Esophagus squamous epithelium (tissue), 5 donors: ENCODE results near the gene ATP11A. TPM values are rescaled to one million over a fixed set of nuclear protein-coding genes. Genes with fewer than 3 reads are reported as not detected.

Experiments used
- DNase-seq: peaks from one replicate; lab custom pipeline; 2025; lab: John Stamatoyannopoulos, UW
- H3K27ac ChIP-seq, 4 donors: fragments of 200-600 bp; sonication (generic); one replicate each; pipeline ENCODE4 v1.5.1; 2016 to 2019; ENCODE audit warnings: mild to moderate bottlenecking in 1 of 4
- H3K27me3 ChIP-seq, 4 donors: fragments of 200-600 bp; sonication (generic); 1 replicate in 3 of 4; 2 replicates in 1 of 4; pipeline versions ENCODE4 v1.5.1 to v1.6.0; 2017 to 2021; ENCODE audit warnings: antibody characterized with exemption in 1 of 4
- H3K36me3 ChIP-seq, 3 donors: fragments of 200-600 bp; sonication (generic); one replicate each; pipeline ENCODE4 v1.5.1; 2016 to 2019
- H3K4me1 ChIP-seq, 3 donors: fragments of 200-600 bp; sonication (generic); one replicate each; pipeline ENCODE4 v1.5.1; 2017 to 2019
- H3K4me3 ChIP-seq, 4 donors: fragments of 200-600 bp; sonication (generic); 1 replicate in 3 of 4; 2 replicates in 1 of 4; pipeline ENCODE4 v1.5.1; 2016 to 2019; ENCODE audit warnings: mild to moderate bottlenecking in 2 of 4, moderate library complexity in 1 of 4
- H3K9me3 ChIP-seq, 3 donors: fragments of 200-600 bp; sonication (generic); one replicate each; pipeline ENCODE4 v1.5.1; 2016 to 2019
- POLR2A ChIP-seq, 4 donors: fragments of 450-650 bp; IDR thresholded peaks; one replicate each; pipeline ENCODE4 v1.6.1; 2017; ENCODE audit warnings: antibody characterized with exemption in 4 of 4, mild to moderate bottlenecking in 4 of 4, moderate library complexity in 3 of 4
- WGBS, 2 donors: methylation state at CpG; one replicate each; pipeline ENCODE4 v1.1.5; 2018; 5-methylcytosine and 5-hydroxymethylcytosine counted together
- intact Hi-C: fragments of 100-400 bp; cut with DNase I; formaldehyde crosslinking; loops from one replicate; pipeline ENCODE4 v1.15.0; 2022
- total RNA-seq, 4 donors: library from RNA; depleted of rRNA; stranded (reverse); fragments of >200 nt; gene quantifications; one replicate each; pipeline ENCODE4 v1.1.0, GENCODE V29; 2016
- TF ChIP-seq, protein P1 (sequence below), 6 experiments: fragments of 450-650 bp in 4 of 6; fragments of 200-600 bp in 2 of 6; sonication (generic) in 2 of 6; IDR thresholded peaks; one replicate each; pipeline ENCODE4 v1.5.1; 2016 to 2019; ENCODE audit warnings: antibody characterized with exemption in 6 of 6, mild to moderate bottlenecking in 4 of 6, moderate library complexity in 4 of 6
- donor health status: DM: yes; HTN: yes; CAD: no.

ATP11A gene
- total RNA-seq, 4 donors from 2014 or later: 9.6 to 20.0 (median 16.1) TPM

- H3K4me1 ChIP-seq: peaks cover 19 to 53% (median 24%) of the 10 kb centered on the region in 3 donors
- no peak for DNase-seq
- no peaks in the 10 kb centered on the region for H3K36me3 ChIP-seq
- TF ChIP-seq, protein P1, sequence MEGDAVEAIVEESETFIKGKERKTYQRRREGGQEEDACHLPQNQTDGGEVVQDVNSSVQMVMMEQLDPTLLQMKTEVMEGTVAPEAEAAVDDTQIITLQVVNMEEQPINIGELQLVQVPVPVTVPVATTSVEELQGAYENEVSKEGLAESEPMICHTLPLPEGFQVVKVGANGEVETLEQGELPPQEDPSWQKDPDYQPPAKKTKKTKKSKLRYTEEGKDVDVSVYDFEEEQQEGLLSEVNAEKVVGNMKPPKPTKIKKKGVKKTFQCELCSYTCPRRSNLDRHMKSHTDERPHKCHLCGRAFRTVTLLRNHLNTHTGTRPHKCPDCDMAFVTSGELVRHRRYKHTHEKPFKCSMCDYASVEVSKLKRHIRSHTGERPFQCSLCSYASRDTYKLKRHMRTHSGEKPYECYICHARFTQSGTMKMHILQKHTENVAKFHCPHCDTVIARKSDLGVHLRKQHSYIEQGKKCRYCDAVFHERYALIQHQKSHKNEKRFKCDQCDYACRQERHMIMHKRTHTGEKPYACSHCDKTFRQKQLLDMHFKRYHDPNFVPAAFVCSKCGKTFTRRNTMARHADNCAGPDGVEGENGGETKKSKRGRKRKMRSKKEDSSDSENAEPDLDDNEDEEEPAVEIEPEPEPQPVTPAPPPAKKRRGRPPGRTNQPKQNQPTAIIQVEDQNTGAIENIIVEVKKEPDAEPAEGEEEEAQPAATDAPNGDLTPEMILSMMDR (IDR thresholded peaks at IDR 0.05): no peak
- no peak for TF ChIP-seq POLR2A (IDR thresholded peaks at IDR 0.05)
- no peaks in the 10 kb centered on the region for H3K27me3 ChIP-seq
- intact Hi-C loops: no loop called here
- no peak overlapping the region for H3K27ac ChIP-seq
- H3K4me3 ChIP-seq: no peak overlapping the region
- WGBS, 2 donors: 92 to 94% methylated on average over 5 of the region's 5 CpGs
- H3K9me3 ChIP-seq: no peaks in the 10 kb centered on the region
These were observed 2.7 kb downstream of the ATP11A start for GRCh38 chr13:112692586-112692985.

- TF ChIP-seq, protein P1 (IDR thresholded peaks at IDR 0.05): no peak
- TF ChIP-seq POLR2A (IDR thresholded peaks at IDR 0.05): no peak
- H3K4me3 ChIP-seq: no peak overlapping the region
- no peaks in the 10 kb centered on the region for H3K9me3 ChIP-seq
- H3K4me1 ChIP-seq: peaks cover 19 to 51% (median 19%) of the 10 kb centered on the region in 3 donors
- intact Hi-C loops: no loop called here
- H3K27ac ChIP-seq: peak overlapping the region in 1 of 4 donors; percentile 13
- DNase-seq: no peak
- no peaks in the 10 kb centered on the region for H3K36me3 ChIP-seq
- WGBS, 2 donors: 78 to 83% methylated on average over 12 to 13 of the region's 13 CpGs
- no peaks in the 10 kb centered on the region for H3K27me3 ChIP-seq
These were observed 4.1 kb downstream of the ATP11A start for GRCh38 chr13:112693831-112694497.

DNA sequence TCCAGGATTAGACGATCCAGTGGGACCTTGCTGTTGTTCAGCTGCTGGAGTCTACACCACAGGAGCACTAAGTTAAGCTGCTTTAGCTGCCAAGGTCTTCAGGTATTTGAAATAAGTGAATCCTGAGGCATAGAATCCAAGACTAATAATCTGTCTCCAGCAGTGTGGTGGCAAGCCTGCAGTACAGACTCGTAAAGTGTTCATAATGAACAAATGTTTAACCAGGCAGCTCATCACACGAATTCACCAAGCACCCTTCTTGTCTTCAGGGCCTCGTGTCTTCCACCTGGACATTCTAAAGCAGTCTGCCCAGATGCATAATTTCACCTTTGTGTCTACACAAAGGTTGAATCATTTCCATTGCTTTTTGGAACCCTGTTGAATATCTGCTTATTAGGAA, 5.3 kb downstream of the ATP11A start:
- H3K27ac ChIP-seq: no peak overlapping the region
- H3K4me1 ChIP-seq: peaks cover 19 to 44% (median 19%) of the 10 kb centered on the region in 3 donors
- no peak overlapping the region for H3K4me3 ChIP-seq
- no peak for DNase-seq
- TF ChIP-seq, protein P1 (IDR thresholded peaks at IDR 0.05): no peak
- TF ChIP-seq POLR2A (IDR thresholded peaks at IDR 0.05): no peak
- H3K27me3 ChIP-seq: no peaks in the 10 kb centered on the region
- H3K36me3 ChIP-seq: no peaks in the 10 kb centered on the region
- 82 to 88% methylated on average over 4 of the region's 4 CpGs for WGBS, 2 donors
- intact Hi-C loops: no loop called here
- no peaks in the 10 kb centered on the region for H3K9me3 ChIP-seq

DNA sequence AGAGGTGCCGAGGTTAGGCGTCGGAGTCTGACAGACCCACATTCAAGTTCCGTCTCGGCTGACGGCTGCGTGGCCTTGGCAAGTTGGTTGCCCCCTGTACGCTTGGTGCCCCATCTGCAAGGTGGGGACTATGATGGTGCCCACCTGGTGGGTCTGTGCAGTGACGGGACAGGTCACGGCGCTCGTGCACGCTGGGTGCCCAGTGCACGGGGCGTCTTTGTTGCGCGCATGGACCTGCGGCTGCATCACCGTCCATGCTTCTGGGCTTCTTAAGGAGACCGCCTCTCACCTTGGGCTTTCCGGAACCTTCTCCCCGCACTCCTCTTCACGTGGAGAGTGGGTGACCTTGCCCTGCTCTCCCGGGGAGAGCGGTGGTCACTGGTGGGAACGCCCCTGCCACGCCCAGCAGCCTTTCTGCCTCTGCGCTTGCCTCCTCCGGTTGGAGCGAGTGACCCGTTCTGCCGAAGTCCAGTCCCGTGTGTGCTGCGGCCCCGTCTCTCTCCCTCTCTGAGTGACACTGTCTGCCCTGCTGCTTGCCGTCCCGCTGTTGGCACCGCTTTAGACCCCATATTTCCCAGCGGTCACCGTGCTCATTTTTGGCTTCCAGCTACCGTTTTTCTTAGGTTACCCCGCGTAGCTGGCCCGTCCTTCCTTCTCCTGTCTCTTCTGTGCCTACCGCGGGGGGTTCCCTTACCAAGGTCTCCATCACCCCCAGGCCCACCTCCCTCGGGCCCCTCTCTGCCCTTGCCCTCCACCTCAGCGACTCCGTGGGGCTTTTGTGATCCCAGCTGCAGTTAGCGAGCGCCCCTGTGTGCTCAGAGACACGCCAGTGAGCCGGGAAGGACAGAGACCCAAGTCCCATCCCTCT, 6.4 kb downstream of the ATP11A start:
- TF ChIP-seq, protein P1 (IDR thresholded peaks at IDR 0.05): no peak
- no peak for TF ChIP-seq POLR2A (IDR thresholded peaks at IDR 0.05)
- no peaks in the 10 kb centered on the region for H3K36me3 ChIP-seq
- no peak for DNase-seq
- no peak overlapping the region for H3K4me3 ChIP-seq
- H3K4me1 ChIP-seq: peaks cover 15 to 41% (median 19%) of the 10 kb centered on the region in 3 donors
- no peaks in the 10 kb centered on the region for H3K27me3 ChIP-seq
- no peak overlapping the region for H3K27ac ChIP-seq
- no peaks in the 10 kb centered on the region for H3K9me3 ChIP-seq
- 94 to 96% methylated on average over 30 to 40 of the region's 53 CpGs for WGBS, 2 donors
- intact Hi-C loops: no loop called here
